A549 (cell line): ENCODE results near the gene CSMD2.

Experiments used
- JUNB ChIP-seq: fragments of >200 bp; sonication (Bioruptor Twin); formaldehyde crosslinking; IDR thresholded peaks from 2 replicates; pipeline ENCODE4 v1.6.1; 2016
- POLR2A ChIP-seq: IDR thresholded peaks from 2 replicates; pipeline ENCODE4 v1.6.1; 2012; ENCODE audit warnings: mild to moderate bottlenecking, low read length
- RNF2 ChIP-seq: fragments of 200-600 bp; sonication (generic); IDR thresholded peaks from 2 replicates; pipeline ENCODE4 v1.6.1; 2016; ENCODE audit warnings: low read depth, mild to moderate bottlenecking, antibody characterized with exemption, moderate library complexity, borderline replicate concordance

- TF ChIP-seq POLR2A (no peak), RNF2 (no peak), JUNB (no peak)
These were observed 343.7 kb downstream of the CSMD2 start for GRCh38 chr1:33821291-33821690.
